NCI-H2171 (cell line): ENCODE results near the gene NLK.
"Not testable (repeated sequence)": the region's sequence is repeated elsewhere in the genome, so short reads cannot be mapped to it uniquely, and the experiment has no call there.

Experiments used
- DNase-seq: peaks from one replicate; lab custom pipeline; 2025; lab: John Stamatoyannopoulos, UW

NLK gene

DNA sequence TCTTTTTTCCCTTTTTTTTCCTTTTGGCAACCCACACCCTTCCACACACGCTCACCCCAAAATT is at the start of gene NLK:
NLK (plus strand) TSS at position 21 of the 64 bp plus-strand sequence. CDS start 197 bp downstream, outside the sequence.
- no peak for DNase-seq

DNA sequence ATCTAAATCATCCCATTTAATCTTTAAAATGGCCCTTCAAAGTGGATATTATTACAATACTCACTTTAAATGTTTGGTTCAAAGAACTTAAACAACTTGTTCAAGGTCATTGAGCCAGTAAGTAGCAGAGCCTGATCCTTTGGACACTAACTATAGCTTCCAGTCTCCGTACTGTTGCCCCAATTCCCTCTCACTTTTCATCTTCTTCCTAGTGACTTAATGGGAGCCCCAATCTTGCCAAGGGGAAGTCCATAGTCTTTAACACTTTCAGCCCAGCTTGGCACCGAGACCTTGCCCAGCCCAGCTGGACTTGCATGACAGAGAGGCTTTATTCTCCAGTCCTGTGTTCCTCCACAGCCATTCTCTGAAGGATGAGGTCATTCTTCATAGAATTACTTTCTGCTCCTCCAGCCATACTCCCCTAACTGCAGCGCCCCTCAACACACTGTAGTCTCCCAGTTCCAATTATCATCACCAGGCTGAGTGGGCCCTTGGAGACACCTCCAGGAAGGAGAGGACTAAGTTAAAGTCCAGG is 49.2 kb upstream of the NLK start:
- DNase-seq, result no peak

DNA sequence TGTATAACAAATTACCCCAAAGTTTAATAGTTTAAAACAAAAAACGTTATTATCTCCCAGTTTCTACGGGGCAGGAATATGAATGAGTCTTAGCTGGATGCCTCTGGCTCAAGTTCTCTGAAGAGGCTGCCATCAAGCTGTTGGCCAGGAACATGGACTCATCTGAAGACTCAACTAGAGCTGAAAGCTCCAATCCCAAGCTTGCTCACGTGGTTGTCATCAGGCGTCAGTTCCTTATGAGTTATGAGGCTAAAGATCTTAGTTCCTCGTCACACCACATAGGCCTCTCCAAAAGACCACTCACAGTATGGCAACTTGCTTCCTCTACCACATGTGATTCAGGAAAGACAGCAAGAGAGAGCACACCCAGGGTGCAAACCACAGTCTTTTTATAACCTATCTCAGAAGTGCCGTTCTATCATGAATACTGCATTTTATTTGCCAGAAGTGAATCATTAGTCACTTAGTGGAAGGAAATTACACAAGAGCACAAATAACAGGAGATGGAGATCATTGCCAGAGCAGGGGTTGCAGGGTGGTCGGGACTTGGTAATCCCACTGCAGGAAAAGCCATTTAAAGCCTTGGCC is 48.7 kb upstream of the NLK start:
- no peak for DNase-seq

DNA sequence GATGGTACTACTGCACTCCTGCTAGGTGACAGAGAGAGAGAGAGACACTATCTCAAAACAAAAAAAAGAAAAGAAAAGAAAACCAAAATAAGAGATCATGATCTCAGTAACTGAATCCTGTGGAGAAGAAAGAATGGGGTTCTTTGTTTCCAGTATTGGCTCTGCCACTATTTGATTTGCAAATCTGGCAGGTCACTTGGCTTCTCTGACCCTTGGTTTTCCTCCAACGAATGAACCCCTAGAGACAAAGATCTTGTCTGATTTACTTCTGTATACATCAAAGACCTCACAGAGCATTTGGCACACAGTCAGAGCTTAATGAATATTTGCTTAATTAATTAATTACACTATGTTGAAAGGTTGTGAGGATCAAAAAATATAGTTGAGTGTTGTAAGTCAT is 47.9 kb upstream of the NLK start:
- DNase-seq, result no peak

DNA sequence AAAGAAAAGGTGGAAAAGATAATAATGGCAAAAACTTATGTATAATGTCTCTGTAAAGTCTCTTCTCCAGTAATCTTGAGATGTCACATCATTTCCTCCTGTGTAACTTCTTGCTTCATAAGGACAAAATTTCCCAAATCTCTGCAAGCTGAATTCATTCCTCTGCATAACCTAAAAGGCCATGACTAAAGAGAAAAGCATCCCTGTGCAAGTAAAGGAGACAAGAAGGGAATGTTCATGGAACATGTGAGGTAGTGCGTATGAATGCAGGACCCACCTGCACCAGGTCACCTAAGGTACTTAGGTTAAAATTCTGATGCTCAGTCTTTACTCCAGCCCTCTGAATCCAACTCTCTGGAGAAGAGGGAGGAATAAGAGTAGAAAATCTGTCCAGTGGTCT is 46.9 kb upstream of the NLK start:
- DNase-seq, result no peak

DNA sequence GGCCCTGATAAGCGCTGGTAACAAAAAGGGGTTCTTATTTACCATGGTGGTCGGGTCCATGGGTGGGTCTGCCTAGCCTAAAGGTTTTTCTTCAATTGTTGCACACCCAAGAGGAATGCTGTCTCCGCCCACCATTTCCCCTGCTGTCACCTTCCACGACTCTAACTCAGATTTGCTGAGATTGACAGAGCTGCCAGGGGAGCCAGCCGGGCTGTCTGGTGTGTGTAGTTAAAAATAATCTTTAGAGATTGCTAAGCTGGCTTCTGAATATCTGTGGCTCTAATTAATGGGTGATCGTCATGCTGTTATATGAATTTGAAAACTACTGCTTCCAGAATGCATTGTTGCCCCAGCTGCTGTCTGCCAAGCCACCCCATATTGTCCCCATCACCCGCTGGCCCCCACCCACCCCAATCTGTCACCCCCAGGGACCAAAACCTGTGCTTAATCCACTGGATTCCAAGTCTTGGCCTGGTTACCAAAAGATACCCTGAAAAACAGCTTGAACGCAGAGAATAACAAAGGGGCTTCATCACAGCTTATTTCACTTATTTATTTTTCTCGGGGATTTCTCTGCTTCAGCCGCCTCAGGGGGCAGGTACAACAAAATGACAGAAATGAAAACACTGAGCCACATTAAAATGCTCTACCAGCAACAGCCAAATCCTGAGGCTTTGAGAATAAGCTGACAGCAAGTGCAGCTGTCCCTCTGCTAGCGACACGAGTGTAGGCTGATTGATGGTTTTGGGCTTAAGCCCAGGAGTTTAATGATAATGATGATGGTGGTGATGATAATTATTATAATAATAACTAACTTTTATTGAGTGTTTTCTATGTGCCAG is 46.1 kb upstream of the NLK start:
- DNase-seq, result no peak

DNA sequence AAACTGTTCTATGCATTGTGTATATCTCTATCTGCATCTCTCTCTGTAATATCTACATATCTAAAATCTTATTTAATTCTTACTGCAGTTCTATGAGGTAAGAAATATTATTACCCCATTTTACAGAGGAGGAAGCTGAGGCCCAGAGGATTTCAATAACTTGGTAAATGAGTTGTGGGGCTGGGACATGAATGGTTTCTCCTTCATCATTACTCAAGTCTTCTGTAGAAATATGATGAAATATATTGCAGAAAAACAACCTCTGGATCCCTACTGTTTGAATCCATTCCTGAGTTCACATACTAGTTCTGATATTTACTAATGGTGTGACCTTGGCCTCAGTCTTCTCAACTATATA is 45.5 kb upstream of the NLK start:
- DNase-seq, result no peak

DNA sequence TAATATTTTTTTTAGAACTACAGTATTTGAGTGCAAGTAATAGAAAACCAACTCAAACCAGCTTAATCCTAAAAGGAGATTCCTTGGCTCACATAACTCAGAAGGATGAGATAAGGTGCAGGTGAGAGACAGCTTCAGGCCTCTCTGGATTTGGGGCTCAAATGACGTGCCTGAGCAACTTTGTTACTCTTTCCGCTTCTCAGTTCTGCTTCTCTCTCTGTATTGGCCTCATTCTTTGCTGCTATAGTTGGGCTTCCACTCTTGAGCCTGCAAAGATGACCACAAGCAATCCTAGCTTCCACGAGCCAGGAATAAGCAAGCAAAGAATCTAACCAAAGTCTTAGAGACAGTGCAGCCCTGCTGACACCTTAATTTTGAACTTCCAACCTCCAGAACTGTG is 45.0 kb upstream of the NLK start:
- no peak for DNase-seq

DNA sequence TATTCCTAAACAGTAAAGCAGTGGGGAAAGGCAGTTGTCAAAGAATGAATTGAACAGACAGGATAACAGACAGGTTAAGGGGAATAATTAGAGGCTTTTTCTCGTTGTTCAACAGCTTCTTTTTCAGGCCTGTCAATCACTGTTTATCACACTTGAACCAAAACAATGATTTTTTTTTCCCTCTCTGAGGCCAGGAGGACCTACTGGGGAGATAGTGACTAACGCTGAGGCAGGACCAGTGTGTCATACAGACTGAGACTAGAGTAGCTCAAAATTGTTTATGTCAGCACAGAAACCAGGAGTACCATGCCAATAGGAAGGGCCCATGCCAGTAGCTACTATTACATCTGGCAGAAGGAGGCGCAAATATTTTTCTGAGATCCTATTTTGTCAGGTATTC is 41.3 kb upstream of the NLK start:
- DNase-seq, result no peak

DNA sequence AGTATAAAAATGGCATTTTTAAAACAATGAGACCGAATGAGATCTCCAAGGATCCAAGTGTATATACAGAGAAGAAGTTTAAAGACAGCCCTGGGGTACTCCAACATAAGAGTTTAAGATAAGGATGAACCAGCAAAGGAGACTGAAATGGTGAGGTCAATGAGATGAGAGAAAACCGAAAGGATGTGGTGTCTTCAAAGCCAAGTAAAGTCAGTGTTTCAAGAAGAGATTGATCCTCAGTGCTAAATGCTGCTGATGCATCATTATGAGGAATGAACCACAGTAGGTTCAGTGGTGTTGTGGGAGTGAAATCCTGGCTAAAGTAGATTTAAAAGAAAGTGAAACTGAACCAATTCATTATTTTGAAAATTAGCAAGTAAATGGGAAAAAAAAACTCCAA is 38.1 kb upstream of the NLK start:
- no peak for DNase-seq

DNA sequence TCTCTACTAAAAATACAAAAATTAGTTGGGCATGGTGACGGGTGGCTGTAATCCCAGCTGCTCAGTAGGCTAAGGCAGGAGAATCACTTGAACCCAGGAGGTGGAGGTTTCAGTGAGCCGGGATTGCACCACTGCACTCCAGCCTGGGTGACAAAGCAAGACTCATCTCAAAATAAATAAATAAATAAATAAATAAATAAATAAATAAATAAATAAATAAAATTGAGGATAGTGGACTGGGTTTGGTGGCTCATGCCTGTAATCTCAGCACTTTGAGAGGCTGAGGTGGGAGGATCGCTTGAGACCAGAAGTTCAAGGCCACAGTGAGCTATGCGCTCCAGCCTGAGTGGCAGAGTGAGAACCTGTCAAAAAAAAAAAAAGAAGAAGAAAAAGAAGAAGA is 34.6 kb upstream of the NLK start:
- not testable (repeated sequence) for DNase-seq

DNA sequence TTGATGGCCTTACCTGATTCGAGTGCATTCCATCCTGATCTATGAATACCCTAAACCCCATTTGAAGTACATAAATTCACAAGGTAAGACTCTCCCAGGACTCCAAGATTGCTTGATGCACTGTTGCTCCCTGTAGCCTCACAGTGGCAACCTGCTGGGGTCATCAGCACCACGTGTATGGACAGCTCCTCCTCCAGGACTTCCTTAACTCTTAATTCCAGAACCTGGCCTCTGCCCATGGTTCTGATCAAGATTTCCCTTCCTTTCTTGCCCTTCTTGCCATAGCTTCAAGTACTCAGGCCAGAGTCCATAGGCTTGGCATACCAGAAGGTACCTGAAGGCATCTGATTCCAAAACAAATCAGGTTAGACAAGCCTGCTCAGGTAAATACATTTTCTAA is 34.0 kb upstream of the NLK start:
- no peak for DNase-seq

DNA sequence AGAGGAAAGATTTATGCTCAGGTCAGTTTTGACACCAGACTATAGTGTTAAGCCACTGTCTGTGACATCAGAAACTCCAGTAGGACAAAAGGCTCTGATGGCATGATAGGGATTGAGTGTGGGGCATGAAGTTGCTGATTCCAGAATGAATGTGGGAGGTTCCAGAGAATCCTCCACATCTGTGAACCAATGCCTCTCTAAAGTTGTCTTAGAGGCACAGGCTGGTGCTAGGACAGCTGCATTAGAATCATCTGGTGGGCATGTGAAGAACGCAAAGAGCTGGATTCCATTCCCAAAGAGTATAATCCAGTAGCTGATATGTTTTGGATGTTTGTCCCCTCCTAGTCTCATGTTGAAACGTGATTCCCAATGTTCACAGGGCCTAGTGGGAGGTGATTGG is 32.1 kb upstream of the NLK start:
- no peak for DNase-seq

DNA sequence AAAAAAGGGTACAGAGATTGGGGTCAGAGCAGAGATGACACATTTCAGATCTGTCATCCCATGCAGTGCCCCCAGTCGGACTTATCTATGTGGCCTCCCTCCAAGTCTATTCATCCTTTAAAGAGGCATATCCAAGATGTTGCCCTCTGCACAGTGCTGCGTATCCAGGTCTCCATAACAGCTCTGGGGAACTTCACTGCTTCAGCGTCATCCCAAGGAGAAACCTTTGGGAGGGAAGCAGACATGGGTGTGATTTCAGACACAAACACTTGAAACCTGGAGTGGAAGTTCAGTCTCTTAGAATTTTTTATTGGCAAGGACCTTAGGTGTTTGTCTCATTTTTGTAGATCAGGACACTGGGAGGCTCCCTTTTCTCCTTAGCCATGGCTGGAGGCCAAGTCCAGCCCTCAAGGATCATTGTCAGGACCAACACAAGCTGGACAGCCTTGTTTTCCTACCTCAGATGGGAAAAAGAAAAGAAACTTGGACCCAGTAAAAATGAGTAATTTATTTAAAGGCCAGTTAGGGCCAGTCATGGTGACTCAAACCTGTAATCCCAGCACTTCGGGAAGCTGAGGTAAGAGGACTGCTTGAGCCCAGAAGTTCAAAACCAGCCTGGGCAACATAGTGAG is 23.9 kb upstream of the NLK start:
- DNase-seq, result no peak

DNA sequence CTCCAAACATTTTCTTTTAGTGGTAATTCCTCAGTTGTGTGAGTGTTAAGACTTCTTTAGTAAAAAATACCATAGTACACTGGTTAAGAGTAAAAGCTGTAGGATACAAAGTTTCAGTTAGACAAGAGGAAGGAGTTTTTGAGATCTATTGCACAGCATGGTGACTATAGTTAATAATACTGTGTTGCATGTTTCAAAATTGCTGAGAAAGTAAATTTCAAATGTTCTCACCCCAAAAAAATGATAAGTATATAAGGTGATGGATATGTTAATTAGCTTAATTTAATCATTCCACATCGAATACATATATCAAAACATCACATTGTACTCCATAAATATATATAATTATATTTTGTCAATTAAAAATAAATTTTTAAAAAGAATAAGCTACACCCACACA is 22.0 kb upstream of the NLK start:
- DNase-seq, result no peak

DNA sequence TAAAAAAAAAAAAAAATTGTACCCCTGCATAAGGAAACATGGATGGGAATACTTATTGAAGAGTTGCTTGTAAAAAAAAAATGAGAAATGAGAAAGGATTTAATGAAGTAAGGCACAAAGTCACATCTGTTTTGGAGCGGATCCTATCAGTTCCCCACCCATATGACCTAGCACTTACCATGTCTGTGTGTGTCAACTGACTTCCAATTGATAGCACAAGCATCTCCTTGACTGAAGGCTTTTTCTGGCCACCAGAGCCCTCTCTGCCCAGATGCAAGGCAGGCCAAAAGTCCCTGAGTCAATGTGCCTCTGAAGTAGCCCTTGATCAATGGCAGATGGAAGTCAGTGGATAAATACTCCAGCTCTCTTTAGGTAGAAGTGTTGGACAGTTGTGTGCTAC is 13.4 kb upstream of the NLK start:
- no peak for DNase-seq

DNA sequence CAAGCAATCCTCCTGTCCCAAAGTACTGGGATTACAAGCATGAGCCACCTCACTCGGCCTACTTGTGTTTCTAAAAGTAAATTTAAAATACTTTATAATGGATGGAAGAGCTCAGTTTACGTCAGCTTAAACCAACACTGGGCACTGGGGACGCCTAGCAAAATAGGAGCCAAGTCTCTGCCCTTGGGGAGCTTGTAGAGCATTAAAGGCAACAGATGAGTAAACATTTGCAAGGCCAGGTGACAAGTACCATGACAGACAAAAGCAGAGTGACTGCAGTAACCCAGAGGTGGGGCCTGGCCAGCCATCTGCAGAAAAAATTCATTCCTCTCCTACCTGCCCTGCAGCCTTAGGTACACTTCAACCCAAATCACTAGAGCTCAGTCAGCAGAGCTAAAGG is 12.1 kb upstream of the NLK start:
- no peak for DNase-seq

DNA sequence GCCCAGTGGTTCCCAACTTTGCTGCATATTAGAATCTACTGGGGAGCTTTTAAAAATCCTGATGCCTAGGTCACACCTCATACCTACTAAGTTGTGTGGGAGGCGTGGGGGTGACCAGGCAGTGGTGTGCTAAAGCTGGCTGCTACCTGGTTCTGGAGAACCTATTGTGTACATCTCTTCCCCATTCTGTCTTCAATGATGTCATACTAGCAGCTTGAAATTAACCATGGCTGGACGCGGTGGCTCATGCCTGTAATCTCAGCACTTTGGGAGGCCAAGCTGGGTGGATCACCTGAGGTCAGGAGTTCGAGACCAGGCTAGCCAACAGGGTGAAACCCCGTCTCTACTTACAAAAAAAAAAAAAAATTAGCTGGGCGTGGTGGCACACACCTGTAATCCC is 11.3 kb upstream of the NLK start:
- DNase-seq, result no peak

DNA sequence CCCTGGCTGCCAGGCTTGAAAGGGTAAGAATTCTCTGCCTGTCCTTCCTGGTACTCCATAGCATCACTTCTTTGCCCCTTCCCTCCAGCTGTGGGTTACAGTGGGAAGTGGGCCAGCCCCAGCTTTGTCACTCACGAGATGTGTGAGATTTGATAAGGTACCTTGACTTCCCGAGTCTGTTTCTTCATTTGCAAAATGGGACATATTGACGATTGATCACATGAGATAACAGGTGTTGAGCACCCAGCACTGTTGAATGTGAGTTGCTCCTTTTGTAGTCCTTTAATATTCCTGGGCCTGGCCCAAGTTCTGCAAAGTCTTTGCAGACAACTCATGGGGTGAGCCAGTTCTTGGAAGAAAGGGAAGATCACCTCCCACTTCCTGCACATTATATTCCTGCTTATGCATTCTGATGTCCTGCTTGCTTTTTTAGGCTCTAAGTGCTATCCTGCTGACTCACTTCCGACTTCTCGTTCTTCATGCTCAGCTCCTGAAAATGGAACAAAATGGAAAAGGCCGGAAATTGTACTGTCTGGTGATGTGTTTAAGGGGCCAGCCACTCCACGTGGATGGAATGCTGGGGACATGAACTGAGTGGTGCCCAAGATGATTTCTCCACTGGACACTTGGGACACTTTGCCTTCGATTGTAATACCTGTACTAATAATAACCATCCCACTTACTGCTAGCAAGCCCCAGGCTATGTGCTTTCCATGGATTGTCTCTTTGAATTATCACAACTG is 8.3 kb upstream of the NLK start:
- no peak for DNase-seq

DNA sequence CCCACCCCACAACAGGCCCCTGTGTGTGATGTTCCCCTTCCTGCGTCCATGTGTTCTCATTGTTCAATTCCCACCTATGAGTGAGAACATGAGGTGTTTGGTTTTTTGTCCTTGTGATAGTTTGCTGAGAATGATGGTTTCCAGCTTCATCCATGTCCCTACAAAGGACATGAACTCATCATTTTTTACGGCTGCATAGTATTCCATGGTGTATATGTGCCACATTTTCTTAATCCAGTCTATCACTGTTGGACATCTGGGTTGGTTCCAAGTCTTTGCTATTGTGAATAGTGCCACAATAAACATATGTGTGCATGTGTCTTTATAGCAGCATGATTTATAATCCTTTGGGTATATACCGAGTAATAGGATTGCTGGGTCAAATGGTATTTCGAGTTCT is 7.0 kb upstream of the NLK start:
- DNase-seq, result not testable (repeated sequence)

DNA sequence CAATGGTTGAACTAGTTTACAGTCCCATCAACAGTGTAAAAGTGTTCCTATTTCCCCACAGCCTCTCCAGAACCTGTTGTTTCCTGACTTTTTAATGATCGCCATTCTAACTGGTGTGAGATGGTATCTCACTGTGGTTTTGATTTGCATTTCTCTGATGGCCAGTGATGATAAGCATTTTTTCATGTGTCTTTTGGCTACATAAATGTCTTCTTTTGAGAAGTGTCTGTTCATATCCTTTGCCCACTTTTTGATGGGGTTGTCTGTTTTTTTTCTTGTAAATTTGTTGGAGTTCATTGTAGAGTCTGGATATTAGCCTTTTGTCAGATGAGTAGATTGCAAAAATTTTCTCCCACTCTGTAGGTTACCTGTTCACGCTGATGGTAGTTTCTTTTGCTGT is 6.6 kb upstream of the NLK start:
- DNase-seq, result not testable (repeated sequence)

DNA sequence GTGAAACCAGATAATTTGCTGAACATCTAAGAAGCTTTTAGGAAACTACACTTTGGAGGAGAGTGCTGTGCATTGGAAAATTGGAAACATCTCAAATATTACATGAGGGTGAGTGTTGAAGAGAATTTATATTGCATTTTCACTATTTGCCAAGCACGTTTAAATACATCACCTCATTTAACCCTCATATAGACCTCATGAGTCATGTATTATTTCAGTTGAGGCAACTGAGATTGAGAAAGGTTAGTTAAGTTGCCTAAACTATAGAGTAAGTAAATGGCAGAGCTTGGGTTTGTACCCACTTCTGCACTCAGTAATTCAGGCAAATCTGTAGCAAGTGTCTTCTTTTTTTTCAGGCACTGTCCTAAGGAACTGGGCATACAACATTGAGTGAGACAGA is 3.7 kb upstream of the NLK start:
- DNase-seq, result no peak

DNA sequence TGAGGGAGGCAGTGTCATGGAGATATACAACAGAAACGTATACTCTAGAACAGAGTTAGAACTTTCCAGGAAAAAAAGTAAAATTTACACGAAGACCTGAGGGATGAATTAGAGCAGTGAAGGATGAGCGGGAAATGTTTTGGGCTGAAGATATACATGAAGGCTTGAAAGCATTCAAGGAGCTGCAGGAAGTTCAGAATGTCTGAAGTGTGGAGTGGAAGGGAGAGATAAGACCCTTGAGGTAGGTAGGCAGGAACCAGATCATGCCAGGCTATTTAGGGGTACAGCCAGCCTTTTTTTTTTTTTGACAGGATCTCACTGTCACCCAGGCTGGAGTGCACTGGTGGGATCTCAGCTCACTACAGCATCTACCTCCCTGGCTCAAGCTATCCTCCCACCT is 3.2 kb upstream of the NLK start:
- DNase-seq, result no peak
